ENCODE results near the gene STAMBPL1.

The STAMBPL1 gene

DNA sequence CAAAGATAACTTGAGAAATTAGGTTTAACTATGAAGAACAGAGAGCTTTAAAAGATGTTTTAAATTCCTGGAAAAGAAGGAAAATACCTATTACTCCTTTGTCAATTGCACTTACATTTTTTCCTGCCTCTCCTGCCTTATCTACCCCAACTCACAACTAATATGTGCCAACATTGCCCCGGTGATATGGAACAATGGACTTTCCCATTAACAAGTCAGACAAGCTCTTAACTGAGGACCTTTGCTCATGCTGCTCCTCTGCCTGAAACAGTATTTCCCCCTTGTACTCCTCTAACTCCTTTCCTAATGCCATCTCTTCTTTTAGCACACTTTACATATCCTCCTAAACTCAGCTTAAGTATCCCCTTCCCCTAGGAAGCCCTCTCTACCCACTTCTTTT is 77.3 kb downstream of the STAMBPL1 start:
- no peak for DNase-seq

- DNase-seq, result no peak
These were observed 78.7 kb downstream of the STAMBPL1 start for GRCh38 chr10:88958721-88959120.

GRCh38 chr10:88960802-88961201 is 80.8 kb downstream of the STAMBPL1 start:
- no peak for DNase-seq

- DNase-seq, result no peak
These were observed 81.2 kb downstream of the STAMBPL1 start for GRCh38 chr10:88961266-88961665.

DNA sequence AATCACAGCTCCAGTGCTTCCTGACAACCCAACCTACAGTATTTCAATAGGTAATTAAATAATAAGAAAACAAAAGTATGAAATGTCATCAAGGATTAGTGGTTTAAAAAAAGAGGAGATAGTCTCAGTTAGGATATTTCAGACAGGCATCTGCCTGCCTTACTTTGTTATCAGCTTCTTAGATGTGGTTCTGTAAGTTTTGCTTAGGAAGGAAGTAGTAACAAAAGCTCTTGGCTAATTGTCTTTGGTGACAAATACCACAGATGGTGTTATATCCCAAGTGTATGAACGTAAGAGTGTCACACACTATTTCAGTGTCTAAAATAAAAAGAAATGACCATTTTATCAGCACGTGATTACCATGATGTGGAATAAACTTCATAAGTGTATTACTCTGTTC is 82.3 kb downstream of the STAMBPL1 start:
- DNase-seq, result no peak

GRCh38 chr10:88963318-88963717 is 83.3 kb downstream of the STAMBPL1 start:
- no peak for DNase-seq

GRCh38 chr10:88964360-88964759 is 84.3 kb downstream of the STAMBPL1 start:
- no peak for DNase-seq

- peak; percentile 49 for DNase-seq
These were observed 84.9 kb downstream of the STAMBPL1 start for GRCh38 chr10:88964869-88965415.

DNA sequence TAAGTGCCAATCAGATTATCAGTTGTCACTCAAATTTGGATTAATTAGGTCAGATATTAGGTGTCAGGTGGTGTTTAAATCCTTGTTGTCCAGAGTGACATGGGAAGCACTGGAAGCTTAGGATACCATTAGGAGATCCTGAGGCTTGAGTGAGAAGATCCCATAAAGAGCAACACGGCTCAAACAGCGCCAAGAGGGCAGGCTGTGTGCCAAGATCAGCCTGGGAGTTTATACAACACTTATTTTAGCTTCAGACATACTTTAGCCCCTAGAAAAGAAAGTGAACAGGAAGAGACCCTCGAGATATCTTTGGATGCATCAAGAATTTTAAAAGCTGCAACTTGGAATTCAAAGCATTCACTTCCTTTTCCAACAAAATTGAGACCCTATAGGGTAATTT is 86.8 kb downstream of the STAMBPL1 start:
- no peak for DNase-seq

DNA sequence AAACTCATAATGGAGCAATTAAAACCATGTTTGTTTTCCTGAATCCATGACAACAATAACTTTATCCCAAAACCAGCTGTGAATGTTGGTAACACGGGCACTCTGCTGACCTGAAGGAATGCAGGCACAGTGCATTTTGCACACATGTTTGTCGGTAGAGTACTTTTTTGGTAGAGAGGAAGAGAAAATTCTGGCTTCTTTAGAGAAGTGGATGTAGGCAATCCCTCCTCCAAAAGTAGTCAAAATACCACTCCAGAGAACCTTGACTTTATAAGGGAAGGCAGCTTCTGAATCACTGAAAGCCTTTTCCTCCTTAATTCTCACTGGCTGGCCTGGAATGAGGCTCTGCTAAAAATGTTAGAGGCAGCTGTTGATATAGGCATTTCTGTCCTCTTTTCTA is 88.3 kb downstream of the STAMBPL1 start:
- DNase-seq, result peak; percentile 56

DNA sequence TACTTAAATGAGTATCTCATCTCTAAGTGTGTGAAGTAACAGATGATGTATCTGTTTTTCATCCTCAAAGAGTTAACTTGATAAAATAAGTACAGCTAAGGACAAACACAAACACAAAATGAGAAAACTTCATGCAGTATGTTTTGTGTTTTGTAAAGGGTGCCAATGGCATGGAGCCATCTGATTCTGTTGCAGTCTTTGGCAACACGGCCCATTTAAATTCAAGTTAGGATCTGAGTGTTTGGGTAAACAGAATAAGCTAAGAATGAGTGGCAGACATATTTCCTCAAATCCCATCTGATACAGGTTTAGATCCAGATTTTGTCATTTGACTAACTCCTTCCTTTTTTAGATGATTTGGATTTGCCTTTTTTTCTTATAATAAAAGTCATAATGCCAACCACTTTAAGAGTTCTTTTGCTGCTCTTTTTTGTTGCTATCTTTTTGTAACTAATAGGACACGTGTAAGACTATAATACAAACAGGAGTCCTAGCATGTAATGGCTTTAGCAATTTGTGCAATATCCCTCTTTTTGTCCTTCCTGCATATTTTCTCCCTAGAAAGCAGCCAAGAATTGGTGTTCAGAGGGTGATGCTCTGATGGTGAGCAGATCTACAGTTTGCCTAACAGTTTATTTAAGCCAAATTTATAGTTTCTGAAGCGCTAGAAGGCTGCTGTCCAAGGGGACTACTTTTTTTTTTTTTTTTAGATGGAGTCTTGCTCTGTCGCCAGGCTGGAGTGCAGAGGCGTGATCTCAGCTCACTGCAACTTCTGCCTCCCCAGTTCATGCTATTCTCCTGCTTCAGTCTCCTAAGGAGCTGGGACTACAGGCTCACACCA is 91.4 kb downstream of the STAMBPL1 start:
- no peak for DNase-seq
